ENCODE measurements around the gene CCT2.

CCT2 gene

DNA sequence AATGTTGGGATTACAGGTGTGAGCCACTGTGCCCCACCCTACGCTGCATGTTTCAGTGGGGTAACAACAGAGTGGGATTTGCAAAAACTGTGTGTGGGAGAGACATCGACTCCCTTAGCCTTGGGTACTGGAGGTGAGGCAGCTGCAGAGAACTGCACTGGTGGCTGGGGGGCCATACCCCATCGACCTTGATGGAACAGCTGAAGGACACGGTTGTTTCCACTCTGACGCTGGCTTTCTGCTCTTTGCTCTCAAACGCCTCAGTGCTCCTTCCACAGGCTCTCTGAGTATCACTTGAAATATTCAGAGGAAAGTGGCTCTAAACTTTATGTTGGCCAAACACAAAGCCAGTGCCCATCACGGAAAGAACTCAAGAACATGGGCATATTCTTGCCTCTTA lies 56.3 kb downstream of the CCT2 start:
- Histone ChIP-seq H3K27me3 (ENCODE audit: control insufficient read depth in 1 of 2, insufficient read depth in 2 of 2, low read length in 2 of 2) (no peaks in the 10 kb centered on the region), H3K9ac (ENCODE audit: low read length in 2 of 2) (no peak overlapping the region), H3K4me3 (ENCODE audit: low read length in 2 of 2) (no peak overlapping the region), H3K36me3 (ENCODE audit: control insufficient read depth in 2 of 2, insufficient read depth in 2 of 2, low read length in 2 of 2) (no peaks in the 10 kb centered on the region), H3K27ac (ENCODE audit: low read length) (no peak overlapping the region), H3K4me1 (ENCODE audit: control insufficient read depth, insufficient read depth, low read length) (no peaks in the 10 kb centered on the region), H3K9me3 (ENCODE audit: control insufficient read depth in 2 of 2, low read length in 2 of 2) (no peaks in the 10 kb centered on the region)

DNA sequence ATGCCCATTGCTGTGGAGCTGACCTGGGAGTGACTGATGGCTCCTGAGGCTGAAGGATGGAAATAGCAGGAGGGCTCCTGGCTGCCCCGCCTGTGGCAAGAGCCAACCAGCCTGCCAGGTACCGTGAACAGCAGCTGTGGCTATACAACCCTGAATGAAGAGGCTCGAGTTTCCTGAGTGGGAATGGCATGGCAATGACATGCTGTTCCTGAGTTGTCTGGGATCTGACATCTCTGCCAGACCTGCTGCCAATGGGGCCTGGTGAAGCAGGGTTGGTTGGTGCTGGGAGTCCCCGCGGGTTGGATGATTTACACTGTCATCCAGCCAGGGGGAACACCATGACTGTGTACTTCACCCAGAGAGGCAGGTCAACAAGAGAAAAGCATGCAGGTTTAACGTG lies 57.3 kb downstream of the CCT2 start:
- no peaks in the 10 kb centered on the region for H3K4me1 ChIP-seq (ENCODE audit: control insufficient read depth, insufficient read depth, low read length)
- no peak overlapping the region for H3K4me3 ChIP-seq (ENCODE audit: low read length in 2 of 2)
- H3K36me3 ChIP-seq (ENCODE audit: control insufficient read depth in 2 of 2, insufficient read depth in 2 of 2, low read length in 2 of 2): no peaks in the 10 kb centered on the region
- no peak overlapping the region for H3K27ac ChIP-seq (ENCODE audit: low read length)
- H3K9me3 ChIP-seq (ENCODE audit: control insufficient read depth in 2 of 2, low read length in 2 of 2): no peaks in the 10 kb centered on the region
- H3K9ac ChIP-seq (ENCODE audit: low read length in 2 of 2): no peak overlapping the region
- no peaks in the 10 kb centered on the region for H3K27me3 ChIP-seq (ENCODE audit: control insufficient read depth in 1 of 2, insufficient read depth in 2 of 2, low read length in 2 of 2)

DNA sequence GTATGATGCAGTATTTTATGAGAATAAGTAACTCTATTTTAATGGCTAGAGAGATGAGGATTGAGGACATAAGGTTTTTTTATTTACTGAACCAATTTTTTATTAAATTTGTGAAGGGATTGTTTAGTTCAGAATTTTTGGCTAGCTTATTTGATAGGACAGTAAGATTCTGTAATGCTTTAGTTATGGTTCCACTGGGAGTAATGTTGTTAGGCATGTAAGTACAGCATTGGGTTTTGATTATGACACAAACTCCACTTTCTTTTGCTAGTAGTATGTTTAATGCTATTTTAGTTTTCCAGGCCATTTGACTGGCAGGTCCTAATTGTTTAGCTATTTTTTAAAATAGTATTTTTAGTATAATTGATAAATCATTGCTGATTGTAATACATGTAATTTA lies 59.3 kb downstream of the CCT2 start:
- no peaks in the 10 kb centered on the region for H3K27me3 ChIP-seq (ENCODE audit: control insufficient read depth in 1 of 2, insufficient read depth in 2 of 2, low read length in 2 of 2)
- no peak overlapping the region for H3K9ac ChIP-seq (ENCODE audit: low read length in 2 of 2)
- no peak overlapping the region for H3K4me3 ChIP-seq (ENCODE audit: low read length in 2 of 2)
- no peaks in the 10 kb centered on the region for H3K9me3 ChIP-seq (ENCODE audit: control insufficient read depth in 2 of 2, low read length in 2 of 2)
- no peaks in the 10 kb centered on the region for H3K4me1 ChIP-seq (ENCODE audit: control insufficient read depth, insufficient read depth, low read length)
- no peak overlapping the region for H3K27ac ChIP-seq (ENCODE audit: low read length)
- H3K36me3 ChIP-seq (ENCODE audit: control insufficient read depth in 2 of 2, insufficient read depth in 2 of 2, low read length in 2 of 2): no peaks in the 10 kb centered on the region

DNA sequence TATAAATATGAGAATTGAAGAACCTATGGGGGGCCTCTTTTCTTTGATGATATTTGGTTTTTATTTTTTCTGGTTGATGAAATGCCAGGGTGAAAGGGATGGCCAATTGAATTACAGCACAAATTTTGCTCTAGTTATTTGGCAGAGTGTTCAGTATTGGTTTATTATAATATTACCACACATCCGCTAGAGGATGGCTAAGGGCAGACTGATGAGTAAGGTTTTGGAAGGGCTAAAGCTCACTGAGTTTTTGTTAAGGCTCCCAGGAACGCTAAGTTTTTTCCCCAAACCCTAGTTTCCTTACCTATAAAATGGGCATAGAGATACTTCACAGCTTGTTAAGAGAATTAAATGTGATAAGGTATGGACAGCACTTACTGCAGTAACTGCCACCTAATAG lies 59.8 kb downstream of the CCT2 start:
- H3K4me3 ChIP-seq (ENCODE audit: low read length in 2 of 2): no peak overlapping the region
- H3K27me3 ChIP-seq (ENCODE audit: control insufficient read depth in 1 of 2, insufficient read depth in 2 of 2, low read length in 2 of 2): no peaks in the 10 kb centered on the region
- H3K9me3 ChIP-seq (ENCODE audit: control insufficient read depth in 2 of 2, low read length in 2 of 2): no peaks in the 10 kb centered on the region
- no peaks in the 10 kb centered on the region for H3K4me1 ChIP-seq (ENCODE audit: control insufficient read depth, insufficient read depth, low read length)
- no peak overlapping the region for H3K27ac ChIP-seq (ENCODE audit: low read length)
- no peak overlapping the region for H3K9ac ChIP-seq (ENCODE audit: low read length in 2 of 2)
- no peaks in the 10 kb centered on the region for H3K36me3 ChIP-seq (ENCODE audit: control insufficient read depth in 2 of 2, insufficient read depth in 2 of 2, low read length in 2 of 2)

DNA sequence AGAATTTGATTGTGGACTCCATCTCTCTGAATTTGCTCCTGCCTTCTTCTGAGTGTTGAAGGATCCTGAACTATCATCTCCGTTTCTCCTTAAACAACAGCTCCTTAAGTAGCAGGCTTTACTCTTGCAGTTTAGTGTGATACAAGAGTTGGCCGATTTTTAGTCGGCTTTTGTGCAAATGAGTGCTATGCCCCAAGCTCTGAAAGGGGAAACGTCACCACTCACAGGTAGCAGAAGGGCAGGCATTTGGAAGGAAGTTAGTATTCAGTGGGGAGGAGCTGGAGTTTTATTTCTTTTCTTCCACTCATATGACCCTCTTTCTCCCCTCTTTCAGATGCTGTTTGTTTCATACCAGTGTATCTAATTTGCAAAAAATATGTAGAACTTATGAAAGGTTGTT lies 61.9 kb downstream of the CCT2 start:
- Histone ChIP-seq H3K27ac (ENCODE audit: low read length) (no peak overlapping the region), H3K36me3 (ENCODE audit: control insufficient read depth in 2 of 2, insufficient read depth in 2 of 2, low read length in 2 of 2) (no peaks in the 10 kb centered on the region), H3K9ac (ENCODE audit: low read length in 2 of 2) (no peak overlapping the region), H3K4me1 (ENCODE audit: control insufficient read depth, insufficient read depth, low read length) (no peaks in the 10 kb centered on the region), H3K27me3 (ENCODE audit: control insufficient read depth in 1 of 2, insufficient read depth in 2 of 2, low read length in 2 of 2) (no peaks in the 10 kb centered on the region), H3K9me3 (ENCODE audit: control insufficient read depth in 2 of 2, low read length in 2 of 2) (no peaks in the 10 kb centered on the region), H3K4me3 (ENCODE audit: low read length in 2 of 2) (no peak overlapping the region)

DNA sequence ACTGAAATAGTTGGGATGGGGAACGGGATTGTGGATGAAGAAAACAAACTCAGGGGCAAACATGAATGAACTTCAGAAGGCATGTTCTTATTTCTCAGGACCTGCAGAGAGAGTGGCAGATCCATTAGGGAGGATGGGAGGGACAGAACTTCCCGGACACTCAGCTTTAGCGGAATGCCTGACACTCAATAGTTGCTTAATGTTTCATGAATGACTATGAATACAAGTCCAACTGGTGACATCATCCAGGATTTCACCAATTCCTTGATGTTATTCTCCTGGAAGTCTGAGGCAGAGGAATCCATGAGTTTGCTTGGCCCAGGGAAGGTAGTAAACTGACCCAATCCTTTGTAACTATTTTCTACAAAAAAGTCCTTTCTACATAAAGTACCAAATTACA lies 63.2 kb downstream of the CCT2 start:
- H3K9ac ChIP-seq (ENCODE audit: low read length in 2 of 2): no peak overlapping the region
- no peak overlapping the region for H3K4me3 ChIP-seq (ENCODE audit: low read length in 2 of 2)
- H3K27ac ChIP-seq (ENCODE audit: low read length): no peak overlapping the region
- no peaks in the 10 kb centered on the region for H3K27me3 ChIP-seq (ENCODE audit: control insufficient read depth in 1 of 2, insufficient read depth in 2 of 2, low read length in 2 of 2)
- no peaks in the 10 kb centered on the region for H3K36me3 ChIP-seq (ENCODE audit: control insufficient read depth in 2 of 2, insufficient read depth in 2 of 2, low read length in 2 of 2)
- no peaks in the 10 kb centered on the region for H3K9me3 ChIP-seq (ENCODE audit: control insufficient read depth in 2 of 2, low read length in 2 of 2)
- H3K4me1 ChIP-seq (ENCODE audit: control insufficient read depth, insufficient read depth, low read length): no peaks in the 10 kb centered on the region

DNA sequence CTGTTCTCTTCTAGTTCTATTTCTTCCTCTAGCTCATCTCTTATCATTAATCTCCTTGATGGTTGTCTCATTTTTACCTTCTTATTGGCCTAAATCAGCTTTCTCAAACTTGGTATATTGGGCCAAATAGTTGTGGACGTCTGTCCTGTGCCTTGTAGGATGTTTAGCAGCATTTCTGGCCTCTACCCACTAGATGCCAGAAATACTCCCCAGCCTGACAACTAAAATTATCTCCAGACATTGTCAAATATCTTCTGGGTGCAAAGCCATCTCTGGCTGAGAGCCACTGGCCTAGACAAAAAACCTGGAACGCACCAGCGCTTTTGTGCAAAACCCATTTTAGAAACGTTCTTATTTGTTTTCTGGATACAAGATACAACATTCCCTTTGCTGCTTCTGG lies 64.3 kb downstream of the CCT2 start:
- no peak overlapping the region for H3K27ac ChIP-seq (ENCODE audit: low read length)
- H3K27me3 ChIP-seq (ENCODE audit: control insufficient read depth in 1 of 2, insufficient read depth in 2 of 2, low read length in 2 of 2): no peaks in the 10 kb centered on the region

More for the DNA sequence above, 64.3 kb downstream of the CCT2 start:
- no peak overlapping the region for H3K9ac ChIP-seq (ENCODE audit: low read length in 2 of 2)
- no peaks in the 10 kb centered on the region for H3K4me1 ChIP-seq (ENCODE audit: control insufficient read depth, insufficient read depth, low read length)
- no peaks in the 10 kb centered on the region for H3K36me3 ChIP-seq (ENCODE audit: control insufficient read depth in 2 of 2, insufficient read depth in 2 of 2, low read length in 2 of 2)
- no peak overlapping the region for H3K4me3 ChIP-seq (ENCODE audit: low read length in 2 of 2)
- no peaks in the 10 kb centered on the region for H3K9me3 ChIP-seq (ENCODE audit: control insufficient read depth in 2 of 2, low read length in 2 of 2)

Data from stomach smooth muscle (tissue), 2 donors.